KMS-11 (cell line): ENCODE results near the gene GAD1.

Experiments
- H2AFZ ChIP-seq: fragments of 200-600 bp; sonication (generic); 2 replicates; pipeline ENCODE4 v1.6.1; 2016; ENCODE audit warnings: antibody characterized with exemption, mixed run types, low read depth
- H3K27ac ChIP-seq: fragments of 200-600 bp; sonication (generic); 2 replicates; pipeline ENCODE4 v1.6.1; 2016; ENCODE audit warnings: mild to moderate bottlenecking, mixed run types
- H3K27me3 ChIP-seq: fragments of 200-600 bp; sonication (generic); 2 replicates; pipeline ENCODE4 v1.6.1; 2017; ENCODE audit warnings: mild to moderate bottlenecking, low read depth, mixed run types, moderate library complexity; ENCODE audit not compliant: insufficient read depth
- H3K36me3 ChIP-seq: fragments of 200-600 bp; sonication (generic); 2 replicates; pipeline ENCODE4 v1.6.1; 2017; ENCODE audit warnings: mild to moderate bottlenecking, mixed run types; ENCODE audit not compliant: insufficient read depth
- H3K4me1 ChIP-seq: fragments of 200-600 bp; sonication (generic); 2 replicates; pipeline ENCODE4 v1.6.1; 2016; ENCODE audit warnings: mild to moderate bottlenecking, low read depth, mixed run types; ENCODE audit not compliant: poor library complexity, severe bottlenecking
- H3K4me2 ChIP-seq: fragments of 200-600 bp; sonication (generic); 2 replicates; pipeline ENCODE4 v1.7.0; 2016; ENCODE audit warnings: mild to moderate bottlenecking, mixed run types
- H3K4me3 ChIP-seq: fragments of 200-600 bp; sonication (generic); IDR thresholded peaks from 2 replicates; pipeline ENCODE4 v1.6.1; 2017; ENCODE audit warnings: low read depth, low read length, mixed read lengths; ENCODE audit not compliant: insufficient read depth
- H3K79me2 ChIP-seq: fragments of 200-600 bp; sonication (generic); 2 replicates; pipeline ENCODE4 v1.6.1; 2016; ENCODE audit warnings: low read depth, mixed run types; ENCODE audit not compliant: insufficient read depth
- H3K9ac ChIP-seq: fragments of 200-600 bp; sonication (generic); 2 replicates; pipeline ENCODE4 v1.6.1; 2016; ENCODE audit warnings: mild to moderate bottlenecking, mixed run types
- H4K20me1 ChIP-seq: fragments of 200-600 bp; sonication (generic); 2 replicates; pipeline ENCODE4 v1.6.1; 2016; ENCODE audit warnings: mild to moderate bottlenecking, mixed run types; ENCODE audit not compliant: insufficient read depth
- CTCF ChIP-seq: fragments of 200-600 bp; sonication (generic); conservative IDR thresholded peaks from 2 replicates; pipeline ENCODE4 v1.6.1; 2017; ENCODE audit warnings: low read depth, mild to moderate bottlenecking, antibody characterized with exemption, low read length, moderate library complexity, mixed read lengths

GAD1 gene

GRCh38 chr2:170848587-170848986, 31.9 kb downstream of the GAD1 start:
- Histone ChIP-seq H3K79me2 (no peaks in the 10 kb centered on the region), H3K27me3 (no peaks in the 10 kb centered on the region), H2AFZ (no peak overlapping the region), H3K27ac (no peak overlapping the region), H3K4me1 (no peaks in the 10 kb centered on the region), H3K4me2 (no peak overlapping the region), H3K4me3 (no peak overlapping the region), H3K36me3 (no peaks in the 10 kb centered on the region), H3K9ac (no peak overlapping the region), H4K20me1 (no peaks in the 10 kb centered on the region)
- no peak for TF ChIP-seq CTCF

- Histone ChIP-seq H3K27me3 (no peaks in the 10 kb centered on the region), H3K4me1 (no peaks in the 10 kb centered on the region), H3K4me3 (no peak overlapping the region), H2AFZ (no peak overlapping the region), H3K27ac (no peak overlapping the region), H4K20me1 (no peaks in the 10 kb centered on the region), H3K9ac (no peak overlapping the region), H3K4me2 (no peak overlapping the region), H3K79me2 (no peaks in the 10 kb centered on the region), H3K36me3 (no peaks in the 10 kb centered on the region)
- TF ChIP-seq CTCF: no peak
Measured at GRCh38 chr2:170850251-170850650, 33.6 kb downstream of the GAD1 start.

- no peaks in the 10 kb centered on the region for H3K4me1 ChIP-seq
- no peak overlapping the region for H3K4me3 ChIP-seq
- no peaks in the 10 kb centered on the region for H3K36me3 ChIP-seq
- no peak overlapping the region for H3K9ac ChIP-seq
- no peak for TF ChIP-seq CTCF
- no peak overlapping the region for H2AFZ ChIP-seq
- no peak overlapping the region for H3K27ac ChIP-seq
- H3K27me3 ChIP-seq: no peaks in the 10 kb centered on the region
- no peaks in the 10 kb centered on the region for H4K20me1 ChIP-seq
- no peaks in the 10 kb centered on the region for H3K79me2 ChIP-seq
- H3K4me2 ChIP-seq: no peak overlapping the region
Measured at GRCh38 chr2:170851635-170852034, 34.9 kb downstream of the GAD1 start.

GRCh38 chr2:170856066-170856465, 39.4 kb downstream of the GAD1 start:
- H3K4me1 ChIP-seq: no peaks in the 10 kb centered on the region
- H3K4me2 ChIP-seq: no peak overlapping the region
- no peak overlapping the region for H3K9ac ChIP-seq
- no peak overlapping the region for H3K27ac ChIP-seq
- no peaks in the 10 kb centered on the region for H3K79me2 ChIP-seq
- H3K36me3 ChIP-seq: no peaks in the 10 kb centered on the region
- H3K27me3 ChIP-seq: no peaks in the 10 kb centered on the region
- no peak overlapping the region for H2AFZ ChIP-seq
- no peaks in the 10 kb centered on the region for H4K20me1 ChIP-seq
- no peak overlapping the region for H3K4me3 ChIP-seq
- TF ChIP-seq CTCF: no peak
